ENCODE measurements around the gene LTV1. TPM values are rescaled to one million over a fixed set of nuclear protein-coding genes. Genes with fewer than 3 reads are reported as not detected.

LTV1 gene
- total RNA-seq, 1 experiment from 2014 or later = 26.6 TPM

DNA sequence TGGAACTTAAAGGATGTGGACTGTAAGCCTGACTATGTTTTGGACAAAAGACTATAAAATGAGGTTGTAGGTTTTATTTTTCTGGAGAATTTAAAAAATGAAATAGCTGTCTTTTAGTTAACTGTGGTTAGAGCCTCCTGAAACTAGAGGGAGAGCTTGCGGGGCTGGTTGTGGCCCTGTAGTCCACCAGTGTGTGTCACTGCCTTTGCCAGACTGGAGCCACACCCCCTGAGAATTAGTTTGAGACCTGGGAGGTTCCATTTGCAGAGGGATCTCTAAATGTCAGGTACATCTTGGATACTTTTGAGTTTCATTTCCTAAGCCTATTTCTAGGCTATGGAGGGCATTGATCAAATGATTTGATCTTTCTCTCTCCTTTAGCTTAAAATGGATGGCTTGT, 42.0 kb downstream of the LTV1 start:
- DNase-seq (ENCODE audit: low spot score) = no peak

DNA sequence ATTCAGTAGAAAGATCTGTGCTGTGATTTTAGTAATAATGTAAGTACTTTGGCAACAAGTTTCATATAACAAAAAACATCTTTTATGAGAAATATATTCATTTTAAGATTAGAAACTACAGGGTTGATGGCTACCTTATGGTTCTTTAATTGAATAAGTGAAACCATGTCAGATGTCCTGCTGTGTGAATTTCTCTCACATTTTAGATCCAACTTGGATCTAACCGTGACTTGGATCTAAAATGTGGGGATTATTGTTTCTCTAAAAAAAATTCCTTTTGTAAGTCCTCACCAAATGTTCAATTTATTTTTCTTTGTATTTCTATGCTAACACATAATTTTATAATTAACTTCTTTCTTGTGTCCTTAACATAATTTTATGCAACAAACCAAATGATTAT, 51.5 kb downstream of the LTV1 start:
- DNase-seq (ENCODE audit: low spot score) = no peak

DNA sequence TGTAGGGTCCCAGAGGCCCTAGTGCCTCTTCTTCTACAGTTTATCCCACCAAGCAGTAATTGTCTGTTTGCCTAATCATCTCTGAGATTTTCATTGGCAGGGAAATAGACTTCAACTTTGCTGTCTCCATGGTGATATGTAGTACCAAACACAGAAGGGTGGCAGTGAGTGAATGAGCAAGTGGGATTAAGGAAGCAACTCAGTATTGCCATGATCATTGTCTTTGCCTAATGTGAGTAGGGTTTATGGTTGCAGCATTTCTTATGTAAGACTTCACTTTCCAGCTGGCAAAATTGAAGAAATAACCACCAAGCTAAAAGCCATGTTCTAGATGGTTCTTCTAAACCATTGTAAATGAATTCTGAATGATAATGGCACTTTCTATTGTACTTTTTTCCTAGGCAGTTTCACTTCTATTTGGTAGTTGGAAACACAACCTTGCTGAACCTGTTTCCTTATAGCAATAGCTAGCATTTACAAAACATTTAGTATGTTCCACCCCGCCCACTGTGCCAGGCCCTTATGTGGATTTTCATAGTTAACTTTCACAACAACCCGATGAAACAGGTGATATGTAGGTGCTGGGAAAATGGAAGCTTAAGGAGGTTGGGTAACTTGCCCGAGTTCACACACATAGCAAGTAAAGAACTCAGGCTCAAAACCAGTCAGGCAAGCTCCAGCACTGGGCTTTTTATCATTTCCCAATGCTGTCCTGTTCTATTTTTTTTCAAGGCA, 53.2 kb downstream of the LTV1 start:
- no peak for DNase-seq (ENCODE audit: low spot score)

DNA sequence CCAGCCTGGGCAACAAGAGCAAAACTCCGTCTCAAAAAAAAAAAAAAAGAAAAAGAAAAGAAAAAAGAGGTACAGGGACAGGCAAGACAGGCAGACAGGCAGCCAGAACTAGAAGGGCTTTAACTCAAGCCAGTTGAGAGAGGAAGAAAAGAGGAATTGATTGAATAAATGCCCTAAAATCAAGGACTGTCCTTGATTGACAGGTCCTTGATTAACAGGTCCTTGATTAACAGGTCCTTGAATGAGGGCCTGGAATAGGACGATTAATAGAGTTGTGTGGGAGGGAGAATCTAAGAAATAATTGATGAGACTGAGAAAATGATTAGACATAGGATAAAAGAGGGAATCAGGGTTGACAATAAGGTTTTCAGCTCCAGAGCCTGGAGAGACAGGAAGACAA, 57.2 kb downstream of the LTV1 start:
- DNase-seq (ENCODE audit: low spot score) = no peak

DNA sequence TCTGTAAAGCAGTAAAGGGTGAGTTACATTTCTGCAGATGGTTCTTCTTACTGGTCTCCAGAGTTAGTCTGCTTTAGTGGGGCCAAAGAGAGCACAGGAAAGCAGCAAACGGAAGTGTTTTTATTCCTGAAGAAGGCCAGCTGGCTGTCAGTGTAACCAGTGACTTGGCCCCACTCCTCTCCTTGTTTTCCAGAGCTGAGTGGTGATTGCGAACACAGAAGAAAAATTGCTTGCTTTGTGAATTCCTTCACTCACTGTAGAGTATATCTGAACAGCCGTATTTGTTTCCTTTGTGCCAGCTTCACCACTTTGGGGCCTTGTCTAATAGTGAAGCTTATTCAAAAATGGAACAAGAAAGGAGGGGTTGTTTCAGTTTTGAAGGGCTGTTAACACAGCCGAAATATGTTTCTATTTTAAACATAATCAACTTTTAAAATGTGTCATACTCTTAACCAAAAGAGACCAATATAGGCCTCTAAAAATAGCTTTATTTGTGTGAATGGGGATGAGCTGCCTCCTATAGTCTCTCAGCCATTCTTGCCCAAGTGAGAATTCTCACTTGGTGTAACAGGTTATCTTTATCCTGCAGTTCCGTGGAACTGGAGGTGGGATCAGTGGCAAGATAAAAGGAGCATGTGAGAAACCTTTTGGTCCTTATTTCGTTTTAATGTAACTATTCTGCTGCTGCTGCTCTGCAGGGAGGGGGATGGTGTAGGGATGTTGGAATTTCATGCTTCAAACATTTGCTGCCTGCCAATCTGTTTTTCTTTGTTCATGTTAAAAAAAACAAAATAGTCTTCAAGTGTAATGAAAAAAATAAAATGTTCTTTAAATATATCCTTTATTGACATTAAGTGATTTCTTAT, 59.0 kb downstream of the LTV1 start:
- no peak for DNase-seq (ENCODE audit: low spot score)

DNA sequence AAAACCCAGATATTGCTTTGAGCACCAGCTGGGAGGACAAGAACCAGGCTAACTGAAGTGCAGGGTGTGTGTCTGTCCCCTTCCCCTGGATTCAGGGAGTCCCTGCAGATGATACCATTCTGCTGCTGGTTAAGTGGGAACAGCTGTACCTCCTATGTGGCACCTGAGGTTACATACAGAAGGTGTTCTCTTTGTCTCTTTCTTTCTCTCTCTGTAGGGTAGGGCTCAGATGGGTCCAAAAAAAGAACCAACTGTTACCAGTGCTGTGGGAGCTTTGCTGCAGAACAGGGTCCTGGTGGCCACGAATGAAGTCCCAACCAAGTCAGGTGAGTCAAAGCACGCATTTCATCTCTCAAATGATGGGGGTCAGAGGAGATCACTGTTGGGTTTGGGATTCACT, 59.7 kb downstream of the LTV1 start:
- DNase-seq (ENCODE audit: low spot score) = no peak

DNA sequence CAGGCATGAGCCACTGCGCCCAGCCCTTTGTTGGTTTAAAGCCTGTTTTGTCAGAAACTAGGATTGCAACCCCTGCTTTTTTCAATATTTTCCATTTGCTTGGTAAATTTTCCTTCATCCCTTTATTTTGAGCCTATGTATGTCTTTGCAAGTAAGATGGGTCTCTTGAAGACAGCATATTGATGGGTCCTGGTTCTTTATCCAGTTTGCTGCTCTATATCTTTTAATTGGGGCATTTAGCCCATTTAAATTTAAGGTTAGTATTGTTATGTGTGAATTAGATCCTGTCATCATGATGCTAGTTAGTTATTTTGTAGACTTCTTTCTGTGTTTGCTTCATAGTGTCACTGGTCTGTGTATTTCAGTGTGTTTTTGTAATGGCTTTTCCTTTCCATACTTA, 67.9 kb downstream of the LTV1 start:
- no peak for DNase-seq (ENCODE audit: low spot score)

DNA sequence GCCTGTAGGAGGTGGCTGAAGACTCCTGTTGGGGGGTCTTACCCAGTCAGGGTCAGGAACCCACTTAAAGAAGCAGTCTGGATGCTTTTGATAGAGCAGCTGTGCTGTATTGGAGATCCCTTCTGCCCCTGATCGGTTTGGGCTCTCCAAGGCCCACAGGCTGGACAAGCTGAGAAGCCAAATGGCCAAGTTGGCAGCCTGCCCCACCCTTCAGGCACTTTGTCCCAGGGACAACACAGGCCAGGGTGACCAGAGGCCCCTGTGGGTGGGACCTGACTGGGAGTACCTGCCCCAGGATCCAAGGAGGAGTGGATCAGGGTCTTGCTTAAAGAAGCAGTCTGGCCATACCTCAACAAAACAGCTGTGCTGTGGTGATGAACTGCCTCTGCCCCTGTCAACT, 69.5 kb downstream of the LTV1 start:
- DNase-seq (ENCODE audit: low spot score) = no peak

Other genes starting within 250 kb of the LTV1 start
- 22.4 and 24.4 TPM in 2 replicates for gene PHACTR2, start 165.4 kb upstream of the LTV1 start, total RNA-seq (2014; rRNA removed; shearing (Covaris generic))
- gene ZC2HC1B, start 21.1 kb downstream of the LTV1 start, total RNA-seq (2014; rRNA removed; shearing (Covaris generic)) = not detected in 2 replicates
- 9.8 and 18.5 TPM in 2 replicates for gene PLAGL1, start 164.9 kb downstream of the LTV1 start, total RNA-seq (2014; rRNA removed; shearing (Covaris generic))